ENCODE measurements around the gene LEFTY2.
"Not testable (repeated sequence)": the region's sequence is repeated elsewhere in the genome, so short reads cannot be mapped to it uniquely, and the experiment has no call there.

Gene LEFTY2

DNA sequence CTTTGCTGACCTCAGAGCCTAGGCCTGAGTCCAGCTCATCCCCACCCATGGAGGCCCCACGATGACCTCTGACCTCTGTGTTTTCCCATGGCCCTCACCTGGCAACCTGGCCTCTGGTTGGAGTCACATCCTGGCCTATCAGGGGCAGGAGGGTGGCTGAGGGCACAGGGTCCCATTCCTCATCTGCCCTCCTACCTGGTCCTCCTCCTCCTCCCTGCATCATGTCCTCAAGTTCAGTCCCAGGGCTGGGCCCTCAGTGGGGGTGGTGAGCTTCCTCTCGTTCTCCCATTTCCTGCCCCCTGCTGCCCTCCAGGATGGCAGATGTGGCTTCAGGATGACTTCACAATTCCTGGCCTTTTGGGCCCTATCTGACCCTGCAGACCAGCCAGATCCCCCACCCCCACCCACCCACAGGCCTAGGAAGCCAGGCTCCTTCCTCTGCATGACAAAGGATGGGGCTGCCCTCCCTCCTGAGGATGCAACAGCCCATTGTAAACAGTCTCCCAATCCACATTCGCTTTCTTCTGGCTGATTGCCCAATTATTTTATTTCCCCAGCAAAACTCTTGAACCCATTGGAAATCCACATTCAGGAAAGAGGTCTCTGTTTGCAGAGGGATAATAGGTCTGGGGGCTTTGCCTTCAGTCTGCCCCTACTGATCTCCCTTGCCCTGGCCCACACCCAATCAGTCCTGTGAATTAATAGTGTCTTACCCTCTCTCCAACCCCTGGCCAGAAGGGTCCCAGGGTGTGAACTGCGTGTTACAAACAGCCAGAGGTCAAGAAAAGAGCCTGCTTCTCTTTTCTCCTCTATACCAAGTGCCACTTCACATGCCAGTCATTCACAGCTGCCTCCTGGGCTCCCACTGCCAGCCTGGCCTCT is 41.7 kb downstream of the LEFTY2 start:
- no peak for DNase-seq (ENCODE audit: low spot score)

DNA sequence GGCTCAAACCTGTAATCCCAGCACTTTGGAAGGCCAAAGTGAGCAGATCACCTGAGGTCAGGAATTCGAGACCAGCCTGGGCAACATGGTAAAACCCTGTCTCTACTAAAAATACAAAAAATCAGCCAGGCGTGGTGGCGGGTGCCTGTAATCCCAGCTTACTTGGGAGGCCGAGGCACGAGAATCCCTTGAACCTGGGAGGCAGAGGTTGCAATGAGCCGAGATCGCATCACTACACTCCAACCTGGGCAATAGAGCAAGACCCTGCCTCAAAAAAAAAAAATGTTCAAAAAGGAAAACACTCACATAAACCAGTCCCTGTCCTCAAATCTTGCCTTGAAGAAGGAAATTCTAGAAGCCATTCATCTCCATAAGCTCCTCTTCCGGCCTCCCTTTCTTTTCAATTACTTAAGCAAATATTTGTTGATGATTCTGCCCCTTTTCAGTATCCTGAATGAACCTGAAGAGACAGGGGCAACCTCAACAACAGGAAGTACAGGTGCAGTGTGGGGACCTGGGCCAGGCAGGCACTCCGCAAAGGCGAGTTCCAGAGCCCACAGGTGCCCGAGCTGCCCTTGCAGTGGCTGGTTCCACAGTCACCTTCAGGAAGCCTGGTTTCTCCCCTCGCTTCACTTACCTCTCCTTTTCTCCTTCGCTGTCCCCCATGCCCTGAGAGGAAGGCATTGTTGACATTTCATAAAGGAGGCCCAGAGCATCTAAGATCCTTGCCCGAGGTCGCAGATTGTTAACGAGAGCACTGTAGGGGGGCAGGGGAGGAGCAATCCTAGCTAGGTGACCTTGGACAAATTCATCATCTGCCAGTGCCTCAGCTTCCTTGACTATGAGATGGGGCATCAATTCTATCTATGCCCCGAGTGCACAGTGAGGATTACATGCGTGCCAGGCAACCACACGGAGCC is 43.2 kb downstream of the LEFTY2 start:
- no peak for DNase-seq (ENCODE audit: low spot score)

DNA sequence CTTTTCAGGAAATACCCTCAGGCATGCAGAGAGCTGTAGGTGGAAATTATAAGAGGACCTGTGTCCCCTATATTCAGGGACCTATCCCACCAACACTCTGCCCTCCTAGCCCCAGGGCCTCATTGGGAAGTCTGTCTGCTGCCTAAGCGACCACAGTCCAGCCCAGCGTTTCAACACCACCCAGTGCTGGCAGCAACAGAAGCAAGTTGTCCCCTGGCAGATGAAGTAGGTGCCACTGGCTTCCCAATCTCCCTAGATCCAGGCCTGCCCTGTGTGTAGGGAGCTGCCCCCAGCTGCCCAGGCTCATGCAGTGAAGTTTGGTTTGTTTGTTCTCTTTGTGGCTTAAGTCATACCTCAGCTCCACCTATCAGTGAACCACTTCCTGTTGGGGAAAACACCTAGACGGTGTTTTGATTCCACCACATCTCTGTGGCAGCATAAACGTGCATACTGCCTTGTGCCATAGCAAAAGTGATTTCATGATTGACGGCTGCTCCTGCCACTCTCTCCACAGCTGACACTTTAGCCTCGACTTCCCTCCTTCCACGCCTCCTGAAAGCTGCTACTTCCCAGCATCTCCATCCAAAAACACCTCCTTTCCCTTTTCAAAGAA is 44.0 kb downstream of the LEFTY2 start:
- DNase-seq (ENCODE audit: low spot score): no peak

DNA sequence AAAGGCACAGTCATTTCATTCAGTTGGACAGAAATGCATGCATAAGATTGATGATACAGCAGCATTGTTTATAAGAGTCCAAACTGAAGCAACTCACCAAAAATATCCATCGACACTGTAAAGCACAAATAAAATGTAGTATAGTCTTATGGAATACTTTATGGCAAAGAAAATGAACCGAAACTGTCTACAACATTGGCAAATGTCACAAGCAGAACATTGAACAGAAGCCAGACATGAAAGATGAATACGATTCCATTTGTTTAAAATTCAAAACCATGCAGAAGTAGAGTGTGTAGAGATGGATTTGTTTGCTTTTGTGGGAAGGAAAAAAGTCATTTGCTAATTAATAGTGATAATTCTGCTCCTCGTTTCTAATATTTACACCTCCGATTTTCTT is 44.5 kb downstream of the LEFTY2 start:
- DNase-seq (ENCODE audit: low spot score): no peak

DNA sequence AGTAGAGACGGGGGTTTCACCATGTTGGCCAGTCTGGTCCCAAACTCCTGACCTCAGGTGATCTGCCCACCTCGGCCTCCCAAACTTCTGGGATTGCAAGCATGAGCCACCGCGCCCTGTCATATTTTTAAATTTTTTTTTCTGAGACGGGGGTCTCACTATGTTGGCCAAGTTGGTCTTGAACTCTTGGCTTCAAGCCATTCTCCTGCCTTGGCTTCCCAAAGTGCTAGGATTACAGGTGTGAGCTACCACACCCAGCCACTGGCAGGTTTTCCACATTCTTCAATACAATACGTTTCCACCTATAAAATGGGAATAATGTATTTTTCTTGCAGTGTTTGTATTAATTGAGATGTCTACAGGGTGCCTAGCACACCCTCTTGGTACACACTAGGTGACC is 48.7 kb downstream of the LEFTY2 start:
- no peak for DNase-seq (ENCODE audit: low spot score)

DNA sequence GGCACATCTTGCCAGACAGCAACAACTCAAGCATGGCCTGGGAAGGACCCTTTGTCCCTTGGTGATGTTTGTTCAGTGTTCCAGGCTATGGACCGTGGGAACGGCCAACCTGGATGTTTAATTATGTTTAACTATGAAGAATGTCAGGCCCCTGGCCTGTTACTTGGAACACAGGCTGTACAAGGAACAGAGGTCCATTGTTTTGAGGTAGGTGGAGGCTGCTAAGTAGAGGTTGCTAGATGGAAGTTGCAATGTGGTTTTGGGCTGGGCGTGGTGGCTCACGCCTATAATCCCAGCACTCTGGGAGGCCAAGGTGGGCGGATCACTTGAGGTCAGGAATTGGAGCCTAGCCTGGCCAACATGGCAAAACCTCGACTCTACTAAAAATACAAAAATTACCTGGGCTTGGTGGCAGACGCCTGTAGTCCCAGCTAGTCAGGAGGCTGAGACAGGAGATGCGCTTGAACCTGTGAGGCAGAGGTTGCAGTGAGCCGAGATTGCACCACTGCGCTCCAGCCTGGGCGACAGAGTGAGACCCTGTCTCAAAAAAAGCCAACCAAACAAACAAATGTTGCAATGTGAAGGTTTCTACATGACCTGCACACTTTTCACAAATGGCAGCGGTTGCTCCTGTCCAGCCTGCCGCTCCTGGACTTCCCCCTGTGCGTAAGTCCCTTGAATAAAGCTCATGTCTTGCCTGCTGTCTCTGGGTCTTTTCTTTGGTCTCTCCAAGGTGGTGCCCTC is 49.6 kb downstream of the LEFTY2 start:
- no peak for DNase-seq (ENCODE audit: low spot score)

DNA sequence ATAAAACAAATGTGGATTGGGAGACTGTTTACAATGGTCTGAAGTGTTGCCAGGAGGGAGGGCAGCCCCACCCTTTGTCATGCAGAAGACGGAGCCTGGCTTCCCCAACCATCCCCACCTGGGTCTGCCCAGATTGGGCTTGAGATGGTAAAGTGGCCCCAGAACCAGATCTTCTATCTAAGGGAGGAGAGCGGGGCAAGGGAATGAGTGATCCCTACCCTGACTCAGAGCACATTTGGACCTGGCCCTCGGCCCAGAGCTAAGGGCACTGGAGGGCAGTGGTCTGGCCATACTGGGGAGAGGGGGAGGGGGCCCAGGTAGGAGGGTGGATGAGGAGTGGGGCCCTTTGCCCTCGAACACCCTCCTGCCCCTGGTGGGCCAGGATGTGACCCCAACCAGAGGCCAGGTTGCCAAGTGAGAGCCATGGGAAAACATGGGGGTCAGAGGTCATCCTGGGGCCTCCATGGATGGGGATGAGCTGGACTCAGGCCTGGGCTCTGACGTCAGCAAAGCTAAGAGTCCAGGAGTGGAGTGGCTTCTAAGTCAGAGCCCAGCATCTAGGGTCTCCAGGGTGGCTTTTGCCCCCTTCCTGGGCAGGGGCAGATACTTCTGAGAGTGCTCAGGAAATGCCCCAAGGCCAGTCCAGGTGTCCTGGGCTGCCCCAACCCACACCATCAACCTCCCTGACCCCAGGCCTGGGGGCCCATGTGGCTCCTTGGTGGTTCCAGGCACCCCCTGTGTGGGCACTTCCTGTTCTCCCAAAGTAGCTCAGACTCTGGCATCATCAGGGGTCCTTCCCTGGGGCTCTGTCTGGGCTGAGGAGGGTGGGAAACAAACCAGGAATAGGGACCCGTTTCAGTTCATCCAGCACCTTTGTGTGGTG is 50.4 kb downstream of the LEFTY2 start:
- no peak for DNase-seq (ENCODE audit: low spot score)

DNA sequence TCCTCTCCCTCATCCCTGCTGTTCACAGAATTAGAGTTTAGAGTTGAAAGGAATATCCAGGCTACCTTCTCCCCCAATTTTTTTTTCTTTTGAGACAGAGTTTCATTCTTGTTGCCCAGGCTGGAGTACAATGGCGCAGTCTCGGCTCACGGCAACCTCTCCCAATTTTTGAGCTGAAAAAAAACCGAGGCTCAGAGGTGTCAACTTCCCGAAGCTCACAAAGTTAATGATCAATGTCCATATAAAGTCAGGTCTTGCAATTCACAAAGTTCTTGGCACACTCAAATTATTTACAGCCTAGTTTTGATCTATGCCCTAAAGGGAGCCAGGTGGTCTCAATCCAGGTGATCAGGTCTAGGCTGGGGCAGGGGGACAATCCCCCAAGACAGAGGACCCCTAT is 51.3 kb downstream of the LEFTY2 start:
- DNase-seq (ENCODE audit: low spot score): no peak

DNA sequence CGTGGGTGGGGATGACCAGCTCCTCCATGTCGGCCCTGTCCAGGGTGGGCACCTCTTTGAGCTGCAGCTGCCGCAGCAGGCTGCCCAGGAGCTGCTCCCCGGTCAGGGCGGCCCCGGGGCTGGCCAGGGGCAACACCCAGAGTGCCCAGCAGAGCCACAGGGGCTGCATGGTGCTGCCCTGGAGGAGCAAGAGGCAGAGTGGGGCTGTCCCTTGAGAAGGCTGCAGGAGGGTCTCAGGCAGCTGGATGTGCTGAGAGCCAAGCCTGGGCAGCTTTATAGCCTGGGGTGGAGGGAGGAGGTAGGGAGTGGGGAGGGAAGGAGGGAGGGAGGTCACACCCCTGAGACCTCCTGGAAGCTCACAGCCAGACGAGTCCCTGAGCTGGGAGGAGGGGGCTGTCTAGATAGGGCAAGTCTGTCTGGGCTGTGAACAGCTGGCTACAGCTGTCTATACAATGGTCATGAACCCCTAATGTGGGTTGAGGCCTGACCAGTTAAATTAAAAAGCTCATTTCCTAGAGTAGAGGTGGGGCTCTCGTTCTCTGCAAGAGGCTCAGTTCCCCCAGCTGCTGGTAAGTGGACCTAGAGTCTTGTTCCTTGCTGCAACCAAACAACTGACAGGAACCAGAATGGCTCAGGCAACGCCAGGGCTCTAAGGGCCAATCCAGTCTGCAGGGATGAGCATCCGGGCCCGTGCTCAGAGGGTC is 52.0 kb downstream of the LEFTY2 start, which contains the start of gene LEFTY1:
Gene LEFTY1, minus strand, starts transcription at position 249 of the 704 bp plus-strand sequence. Its CDS starts 80 bp downstream, at position 169.
- no peak for DNase-seq (ENCODE audit: low spot score)

DNA sequence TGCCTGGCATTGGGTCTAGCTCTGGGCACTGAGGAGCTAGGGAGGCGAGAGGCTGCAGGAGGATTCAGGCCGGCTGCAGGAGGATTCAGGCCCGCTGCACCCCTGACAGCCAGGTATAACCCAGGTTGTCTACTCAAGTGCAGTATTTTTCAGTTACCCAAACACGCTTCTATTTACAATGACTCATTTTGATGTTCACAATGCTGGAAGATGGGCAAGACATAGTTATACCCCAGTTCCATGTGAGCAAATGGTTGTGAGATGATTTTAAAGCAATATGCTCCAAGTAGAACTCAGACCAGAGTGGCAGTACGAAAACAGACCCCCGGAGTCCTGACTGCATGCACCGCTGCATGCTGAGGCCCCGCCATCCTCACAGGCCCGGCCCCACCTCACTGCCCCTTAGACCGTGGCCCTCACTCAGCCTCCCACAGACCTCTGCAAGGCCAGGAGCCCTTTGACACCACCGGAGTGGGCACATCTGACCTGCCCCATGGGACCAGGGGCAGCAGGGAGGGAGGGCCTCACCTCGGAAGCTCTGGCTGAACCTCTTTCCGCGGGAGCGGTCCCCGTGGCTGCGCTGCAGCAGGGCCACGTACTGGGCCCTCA is 52.6 kb downstream of the LEFTY2 start:
- DNase-seq (ENCODE audit: low spot score): no peak

DNA sequence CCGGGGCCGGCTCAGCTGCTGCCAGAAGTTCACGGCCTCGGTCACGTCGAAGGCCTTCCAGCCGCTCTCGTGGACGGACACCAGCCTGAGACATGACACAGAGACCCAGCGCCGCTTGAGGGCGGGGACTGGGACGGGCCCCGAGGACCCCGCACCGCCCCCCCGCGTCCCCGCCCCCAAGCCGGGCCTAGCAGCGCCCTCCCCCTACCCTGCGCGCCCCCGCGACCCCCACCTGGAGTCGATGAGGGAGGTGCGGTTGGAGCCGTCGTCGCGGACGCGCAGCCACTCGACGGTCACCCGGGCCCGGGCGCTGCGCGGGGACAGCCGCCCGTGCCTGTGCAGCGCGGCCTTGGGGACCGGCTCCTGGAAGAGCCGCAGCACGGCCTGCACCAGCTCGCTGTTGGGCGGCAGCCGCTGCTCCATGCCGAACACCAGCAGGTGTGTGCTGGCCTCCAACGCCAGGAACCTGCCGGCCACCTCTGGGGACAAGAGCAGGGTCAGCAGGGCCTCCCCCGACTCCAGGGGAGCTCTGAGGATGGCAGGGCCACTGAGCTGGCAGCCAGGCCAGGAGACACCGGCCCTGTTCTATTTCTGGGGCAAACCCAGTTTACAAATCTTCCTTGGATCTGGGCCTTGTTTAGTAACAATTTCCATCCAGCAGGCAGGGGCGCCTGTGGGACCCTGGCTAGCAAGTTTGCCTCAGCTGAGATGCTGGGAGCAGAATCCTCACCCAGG is 53.3 kb downstream of the LEFTY2 start:
- DNase-seq (ENCODE audit: low spot score): not testable (repeated sequence)

DNA sequence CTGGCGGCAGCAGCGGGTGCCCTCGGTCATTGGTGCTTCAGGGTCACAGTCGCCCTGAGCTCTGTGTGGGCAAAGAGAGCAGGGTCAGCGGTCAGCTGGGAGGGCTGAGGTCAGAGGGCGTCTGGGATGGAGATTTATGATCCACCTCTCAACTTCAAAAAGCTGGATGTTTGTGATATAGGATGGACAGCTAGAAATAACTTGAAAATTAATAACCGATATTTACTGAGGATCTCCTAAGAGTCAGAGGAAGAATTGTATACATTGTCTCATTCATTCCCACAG is 54.0 kb downstream of the LEFTY2 start:
- DNase-seq (ENCODE audit: low spot score): no peak
